Activated CD4-positive, alpha-beta memory T cell treated with anti-CD3 and anti-CD28 coated beads, Interleukin-2, amount 10 ng/mL, durations not matched to agents 7 days and 5 days (primary cell): ENCODE measurements around the gene NRCAM. TPM values are rescaled to one million over a fixed set of nuclear protein-coding genes. Genes with fewer than 3 reads are reported as not detected.

Experiments used
- CTCF ChIA-PET: fragments of 350-600 bp; sonication (Branson Sonifier 250); formaldehyde crosslinking; loops from one replicate; lab custom pipeline; 2021; ENCODE audit warnings: antibody characterized with exemption, inconsistent platforms; lab: Charles Lee
- POLR2A ChIA-PET: fragments of 350-600 bp; sonication (Branson Sonifier 250); formaldehyde crosslinking; loops from one replicate; lab custom pipeline; 2021; ENCODE audit warnings: antibody characterized with exemption; lab: Charles Lee
- DNase-seq: peaks from one replicate; pipeline ENCODE4 v3.0.0-alpha.2; 2020
- H3K27ac Mint-ChIP-seq: one replicate; pipeline ENCODE4 v1.8.0; 2021; ENCODE audit warnings: mild to moderate bottlenecking, mixed read lengths
- H3K27me3 Mint-ChIP-seq: one replicate; pipeline ENCODE4 v1.8.0; 2021; ENCODE audit warnings: mixed read lengths
- H3K36me3 Mint-ChIP-seq: one replicate; pipeline ENCODE4 v1.8.0; 2021; ENCODE audit warnings: low read depth, mixed read lengths
- H3K4me1 Mint-ChIP-seq: one replicate; pipeline ENCODE4 v1.8.0; 2021; ENCODE audit warnings: mixed read lengths
- H3K4me3 Mint-ChIP-seq: one replicate; pipeline ENCODE4 v1.8.0; 2021; ENCODE audit warnings: mild to moderate bottlenecking, mixed read lengths
- H3K9me3 Mint-ChIP-seq: one replicate; pipeline ENCODE4 v1.8.0; 2021; ENCODE audit warnings: mixed read lengths
- total RNA-seq, 2 experiments: library from RNA; stranded (reverse); gene quantifications; one replicate each; pipeline ENCODE4 v1.2.3, GENCODE V29; 2021

The NRCAM gene
- total RNA-seq, 2 experiments from 2014 or later: not detected

DNA sequence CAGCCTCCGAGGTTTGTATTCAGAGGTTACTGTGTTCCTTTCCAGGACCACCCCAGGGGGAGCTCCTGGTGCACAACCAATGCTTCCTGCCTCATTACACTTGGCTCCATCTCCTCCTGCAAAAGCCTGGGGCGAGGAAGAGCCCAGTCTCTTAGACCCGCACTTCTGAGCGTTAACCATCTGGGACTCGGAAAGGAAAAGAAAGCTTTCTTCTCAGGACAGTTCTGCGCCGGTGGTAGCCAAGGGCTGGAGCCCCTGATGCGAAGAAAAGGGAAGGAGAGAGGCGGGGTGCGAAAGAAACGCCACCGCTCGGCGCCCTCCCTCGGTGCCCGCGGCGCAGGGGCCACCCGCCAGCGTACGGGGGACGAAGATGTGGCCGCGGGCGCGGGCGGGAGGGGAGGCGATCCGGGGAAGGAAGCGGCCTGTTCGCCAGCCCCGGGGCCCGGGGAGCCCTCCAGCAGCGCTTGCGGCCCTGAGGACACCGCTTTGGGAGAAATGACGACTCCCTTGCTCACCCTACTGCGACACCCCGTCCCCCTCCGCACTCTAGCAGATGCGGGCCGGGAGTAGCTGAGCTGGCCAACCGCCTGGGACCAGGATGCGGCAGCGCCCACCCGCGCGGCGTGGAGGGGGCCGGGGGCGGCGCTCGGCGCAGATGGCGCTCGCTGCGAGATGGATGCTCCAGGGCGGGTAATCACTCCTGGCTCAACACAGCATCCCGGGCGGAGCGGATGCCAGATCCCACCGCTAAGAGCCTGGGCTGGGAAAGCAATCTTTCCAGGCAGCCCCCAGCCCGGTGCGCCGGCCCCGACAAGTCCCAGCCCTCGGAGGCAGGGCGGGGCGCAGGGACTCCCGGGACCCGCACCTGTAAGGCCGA, 1.3 kb downstream of the NRCAM start:
- POLR2A ChIA-PET: no interaction called here
- no peak overlapping the region for H3K27ac Mint-ChIP-seq
- H3K4me1 Mint-ChIP-seq: peaks cover 10% of the 10 kb centered on the region
- H3K4me3 Mint-ChIP-seq: peak overlapping the region; percentile 25
- no peak for DNase-seq
- H3K27me3 Mint-ChIP-seq: peaks cover 69% of the 10 kb centered on the region
- CTCF ChIA-PET: interaction anchor here (3.3 kb wide), 1 partner anchor 42 kb away, joined by 27 read pairs; no protein-coding TSS in a partner anchor
- no peaks in the 10 kb centered on the region for H3K36me3 Mint-ChIP-seq
- H3K9me3 Mint-ChIP-seq: no peaks in the 10 kb centered on the region

- CTCF ChIA-PET: interaction anchor here (1.0 to 3.3 kb wide), 2 partner anchors 42 to 123 kb away, joined by 3 to 27 read pairs; no protein-coding TSS in a partner anchor
- H3K27me3 Mint-ChIP-seq: peaks cover 70% of the 10 kb centered on the region
Measured at GRCh38 chr7:108454317-108454673, 1.9 kb downstream of the NRCAM start.

DNA sequence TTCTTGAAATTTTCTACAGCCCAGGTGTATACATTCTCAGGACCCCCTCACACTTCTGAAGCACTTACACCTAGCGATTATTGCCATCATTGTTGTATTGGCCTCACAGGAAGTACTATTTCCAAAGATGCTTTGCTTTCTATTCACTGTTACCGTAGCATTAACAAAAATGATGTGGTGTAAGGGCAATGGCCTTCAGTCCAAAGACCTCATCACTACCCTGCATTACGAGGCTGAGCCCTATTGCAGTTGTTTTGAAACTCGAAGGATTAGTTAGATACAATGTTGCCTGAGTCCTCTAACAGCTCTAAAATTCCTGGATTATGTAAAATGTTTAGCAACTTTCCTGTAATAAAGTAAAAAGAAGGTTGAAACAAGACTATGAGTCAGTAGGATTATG, 2.9 kb downstream of the NRCAM start:
- Mint-ChIP-seq H3K9me3 (no peaks in the 10 kb centered on the region), H3K27ac (no peak overlapping the region), H3K27me3 (peaks cover 72% of the 10 kb centered on the region), H3K4me1 (peaks cover 10% of the 10 kb centered on the region), H3K36me3 (no peaks in the 10 kb centered on the region), H3K4me3 (no peak overlapping the region)
- ChIA-PET CTCF (interaction anchor here (0.6 to 3.3 kb wide), 5 partner anchors 43 to 270 kb away, joined by 3 to 27 read pairs (median 3); no protein-coding TSS in a partner anchor), POLR2A (no interaction called here)
- DNase-seq: no peak

More at GRCh38 chr7:108454317-108454673, 1.9 kb downstream of the NRCAM start:
- Mint-ChIP-seq H3K36me3 (no peaks in the 10 kb centered on the region), H3K9me3 (no peaks in the 10 kb centered on the region), H3K4me1 (peaks cover 10% of the 10 kb centered on the region), H3K4me3 (no peak overlapping the region), H3K27ac (no peak overlapping the region)
- no peak for DNase-seq
- POLR2A ChIA-PET: no interaction called here

DNA sequence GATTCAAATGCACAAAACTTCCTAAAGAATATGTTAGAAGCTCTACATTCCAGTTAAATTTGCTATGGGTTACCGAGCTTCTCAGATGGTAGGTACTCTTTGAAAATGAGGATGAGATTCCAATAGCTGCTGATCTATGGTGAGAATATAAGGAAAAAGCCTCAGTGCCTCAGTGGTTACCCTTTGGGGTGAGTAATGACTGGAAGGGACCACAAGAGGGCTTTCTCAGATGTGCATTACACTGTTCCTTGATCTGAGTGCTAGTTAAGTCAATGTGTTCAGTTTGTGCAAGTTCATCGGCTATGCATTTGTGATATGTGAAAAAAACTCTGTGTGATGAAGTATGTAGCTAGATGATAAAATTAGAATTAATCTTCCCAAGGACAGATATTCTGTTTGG, 3.5 kb downstream of the NRCAM start:
- peaks cover 69% of the 10 kb centered on the region for H3K27me3 Mint-ChIP-seq
- DNase-seq: no peak
- H3K4me1 Mint-ChIP-seq: peaks cover 10% of the 10 kb centered on the region
- ChIA-PET CTCF (interaction anchor here (0.6 to 3.3 kb wide), 4 partner anchors 44 to 269 kb away, joined by 3 to 27 read pairs (median 4); no protein-coding TSS in a partner anchor), POLR2A (no interaction called here)
- no peak overlapping the region for H3K27ac Mint-ChIP-seq
- H3K36me3 Mint-ChIP-seq: no peaks in the 10 kb centered on the region
- H3K9me3 Mint-ChIP-seq: no peaks in the 10 kb centered on the region
- H3K4me3 Mint-ChIP-seq: no peak overlapping the region

GRCh38 chr7:108451296-108451848, 4.9 kb downstream of the NRCAM start:
- ChIA-PET POLR2A (no interaction called here), CTCF (no interaction called here)
- no peak overlapping the region for H3K4me3 Mint-ChIP-seq
- H3K36me3 Mint-ChIP-seq: no peaks in the 10 kb centered on the region
- no peak for DNase-seq
- H3K4me1 Mint-ChIP-seq: peaks cover 2% of the 10 kb centered on the region
- H3K27ac Mint-ChIP-seq: no peak overlapping the region
- H3K27me3 Mint-ChIP-seq: peaks cover 58% of the 10 kb centered on the region
- H3K9me3 Mint-ChIP-seq: no peaks in the 10 kb centered on the region

DNA sequence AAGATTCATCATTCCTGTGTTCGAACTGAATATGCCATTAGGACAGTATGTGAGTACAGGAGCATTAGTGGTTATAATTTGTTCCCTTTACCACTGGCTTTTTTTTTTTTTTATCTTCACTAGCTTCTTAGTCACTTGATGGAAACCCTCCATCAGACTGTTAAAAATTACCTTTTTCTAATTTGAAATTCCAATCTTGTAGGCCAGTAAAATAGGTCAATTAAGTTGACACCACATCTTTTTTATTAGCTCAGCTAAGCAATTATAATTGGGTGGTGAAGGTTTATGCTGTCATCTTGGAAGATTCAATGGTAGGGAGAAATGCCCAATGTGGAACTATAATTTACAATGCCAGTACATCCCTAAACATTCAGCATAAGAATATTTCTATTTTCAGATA, 6.1 kb downstream of the NRCAM start:
- Mint-ChIP-seq H3K9me3 (no peaks in the 10 kb centered on the region), H3K4me3 (no peak overlapping the region), H3K4me1 (peaks cover 2% of the 10 kb centered on the region), H3K36me3 (no peaks in the 10 kb centered on the region), H3K27me3 (peaks cover 59% of the 10 kb centered on the region), H3K27ac (no peak overlapping the region)
- CTCF ChIA-PET: interaction anchor here (0.7 kb wide), 1 partner anchor 562 kb away, joined by 4 read pairs; no protein-coding TSS in a partner anchor
- POLR2A ChIA-PET: no interaction called here
- DNase-seq: no peak

GRCh38 chr7:108449521-108449920, 6.7 kb downstream of the NRCAM start:
- Mint-ChIP-seq H3K4me1 (no peaks in the 10 kb centered on the region), H3K9me3 (no peaks in the 10 kb centered on the region), H3K36me3 (no peaks in the 10 kb centered on the region), H3K27ac (no peak overlapping the region), H3K4me3 (no peak overlapping the region), H3K27me3 (peaks cover 57% of the 10 kb centered on the region)
- CTCF ChIA-PET: no interaction called here
- POLR2A ChIA-PET: no interaction called here
- DNase-seq: no peak

GRCh38 chr7:108448584-108449505, 7.4 kb downstream of the NRCAM start:
- Mint-ChIP-seq H3K9me3 (no peaks in the 10 kb centered on the region), H3K27me3 (peaks cover 50% of the 10 kb centered on the region)

GRCh38 chr7:108442039-108442568, 14.1 kb downstream of the NRCAM start:
- H3K36me3 Mint-ChIP-seq: no peaks in the 10 kb centered on the region
- no peak overlapping the region for H3K4me3 Mint-ChIP-seq
- ChIA-PET POLR2A (no interaction called here), CTCF (no interaction called here)
- DNase-seq: no peak
- H3K4me1 Mint-ChIP-seq: no peaks in the 10 kb centered on the region
- H3K27ac Mint-ChIP-seq: no peak overlapping the region
- no peaks in the 10 kb centered on the region for H3K9me3 Mint-ChIP-seq
- H3K27me3 Mint-ChIP-seq: peaks cover 7% of the 10 kb centered on the region

More at GRCh38 chr7:108448584-108449505, 7.4 kb downstream of the NRCAM start:
- Mint-ChIP-seq H3K4me1 (no peaks in the 10 kb centered on the region), H3K36me3 (no peaks in the 10 kb centered on the region), H3K27ac (no peak overlapping the region), H3K4me3 (no peak overlapping the region)
- POLR2A ChIA-PET: no interaction called here
- CTCF ChIA-PET: no interaction called here
- DNase-seq: no peak

DNA sequence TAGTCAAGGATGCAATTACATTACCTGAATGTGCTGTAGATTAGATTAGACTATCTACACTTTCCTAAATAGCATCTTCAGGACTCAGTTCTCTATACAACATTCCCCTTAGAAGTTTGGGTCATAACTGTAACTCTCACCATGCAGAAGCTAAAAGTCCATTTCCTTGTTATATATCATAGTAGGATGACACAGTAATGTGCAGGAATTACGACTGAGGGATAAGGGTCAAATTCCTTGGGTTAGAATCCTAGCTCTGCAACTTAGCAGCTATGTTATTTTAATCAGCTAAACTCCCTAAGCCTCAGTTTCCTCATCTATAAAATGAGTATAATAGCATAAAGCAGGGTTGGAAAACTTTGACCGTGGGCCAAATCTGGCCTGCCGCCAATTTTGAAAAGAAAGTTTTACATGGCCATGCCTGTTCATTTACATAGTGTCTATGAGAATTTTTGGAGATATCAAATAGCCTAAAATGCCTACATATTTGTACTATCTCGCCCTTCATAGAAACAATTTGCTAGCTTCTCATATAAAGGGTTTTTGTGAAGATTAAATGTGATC, 14.8 kb downstream of the NRCAM start:
- H3K27ac Mint-ChIP-seq: no peak overlapping the region
- peaks cover 10% of the 10 kb centered on the region for H3K27me3 Mint-ChIP-seq
- H3K4me3 Mint-ChIP-seq: no peak overlapping the region
- no peaks in the 10 kb centered on the region for H3K4me1 Mint-ChIP-seq
- DNase-seq: no peak
- CTCF ChIA-PET: no interaction called here
- POLR2A ChIA-PET: interaction anchor here (0.8 kb wide), 1 partner anchor 11 kb away, joined by 3 read pairs; no protein-coding TSS in a partner anchor
- H3K9me3 Mint-ChIP-seq: no peaks in the 10 kb centered on the region
- no peaks in the 10 kb centered on the region for H3K36me3 Mint-ChIP-seq

DNA sequence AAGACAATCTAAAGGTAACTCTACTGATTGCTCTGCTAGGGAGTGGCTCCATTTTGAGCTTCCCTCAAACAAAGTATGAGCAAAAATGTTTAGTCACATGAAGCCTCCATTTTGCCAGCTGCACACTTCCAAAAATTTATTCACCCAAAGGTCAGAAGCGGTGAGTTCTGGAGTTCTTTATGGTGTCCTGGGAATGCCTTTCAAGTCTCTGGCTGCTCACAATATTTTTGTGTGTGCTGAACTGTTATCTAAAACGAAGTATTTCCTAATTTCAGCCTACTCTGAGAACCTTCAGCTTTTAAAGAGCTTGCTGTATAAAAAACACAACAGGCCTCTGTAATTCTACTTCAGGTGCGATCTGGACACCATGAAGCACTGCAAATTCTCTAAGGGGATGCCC, 15.6 kb downstream of the NRCAM start:
- Mint-ChIP-seq H3K27me3 (peaks cover 7% of the 10 kb centered on the region), H3K27ac (no peak overlapping the region), H3K4me3 (no peak overlapping the region), H3K4me1 (no peaks in the 10 kb centered on the region), H3K36me3 (no peaks in the 10 kb centered on the region), H3K9me3 (no peaks in the 10 kb centered on the region)
- ChIA-PET POLR2A (interaction anchor here (0.8 kb wide), 1 partner anchor 11 kb away, joined by 3 read pairs; no protein-coding TSS in a partner anchor), CTCF (no interaction called here)
- DNase-seq: no peak

DNA sequence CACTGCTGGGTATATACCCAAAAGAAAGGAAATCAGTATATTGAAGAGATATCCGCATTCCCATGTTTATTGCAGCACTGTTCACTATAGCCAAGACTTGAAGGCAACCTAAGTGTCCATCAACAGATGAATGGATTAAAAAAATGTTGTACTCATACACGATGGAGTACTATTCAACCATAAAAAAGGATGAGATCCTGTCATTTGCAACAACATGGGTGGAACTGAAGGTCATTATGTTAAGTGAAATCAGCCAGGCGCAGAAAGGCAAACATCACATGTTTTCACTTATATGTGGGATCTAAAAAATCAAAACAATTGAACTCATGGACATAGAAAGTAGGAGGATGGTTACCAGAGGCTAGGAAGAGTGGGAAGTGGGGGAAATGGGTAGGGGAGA, 19.3 kb downstream of the NRCAM start:
- Mint-ChIP-seq H3K36me3 (no peaks in the 10 kb centered on the region), H3K4me3 (no peak overlapping the region), H3K27me3 (peaks cover 14% of the 10 kb centered on the region), H3K4me1 (no peaks in the 10 kb centered on the region), H3K9me3 (no peaks in the 10 kb centered on the region), H3K27ac (no peak overlapping the region)
- ChIA-PET CTCF (no interaction called here), POLR2A (no interaction called here)
- DNase-seq: no peak
